Measurements from ENCODE around the gene ATP8B4.

The ATP8B4 gene

GRCh38 chr15:49919034-49919433 lies 200.0 kb downstream of the ATP8B4 start:
- ATAC-seq, result no peak
- no peak for TF ChIP-seq ZFP30 (CRISPR knock-in tag; IDR thresholded peaks at IDR 0.05)
- no peak for TF ChIP-seq ISL1 (CRISPR knock-in tag; IDR thresholded peaks at IDR 0.05)
- no peak for TF ChIP-seq ESRRG (CRISPR knock-in tag; IDR thresholded peaks at IDR 0.05)
- TF ChIP-seq ZNF565 (CRISPR knock-in tag; conservative IDR thresholded peaks at IDR 0.05; ENCODE audit: low read depth), result no peak
- TF ChIP-seq SNAI2 (CRISPR knock-in tag; IDR thresholded peaks at IDR 0.05), result no peak
- no peak for TF ChIP-seq GLIS3 (CRISPR knock-in tag; IDR thresholded peaks at IDR 0.05)
- no peak for TF ChIP-seq PPARA (CRISPR knock-in tag; IDR thresholded peaks at IDR 0.05; ENCODE audit: borderline replicate concordance)
- no peak for TF ChIP-seq TOX (CRISPR knock-in tag; IDR thresholded peaks at IDR 0.05; ENCODE audit: borderline replicate concordance)
- TF ChIP-seq ZNF70 (CRISPR knock-in tag; IDR thresholded peaks at IDR 0.05), result no peak

GRCh38 chr15:49918121-49918520 lies 200.9 kb downstream of the ATP8B4 start:
- ATAC-seq, result no peak
- no peak for TF ChIP-seq ESRRG (CRISPR knock-in tag; IDR thresholded peaks at IDR 0.05)
- TF ChIP-seq OSR1 (CRISPR knock-in tag; IDR thresholded peaks at IDR 0.05), result no peak
- TF ChIP-seq ZNF8 (CRISPR knock-in tag; IDR thresholded peaks at IDR 0.05), result no peak
- no peak for TF ChIP-seq PPARA (CRISPR knock-in tag; IDR thresholded peaks at IDR 0.05; ENCODE audit: borderline replicate concordance)
- TF ChIP-seq ZNF70 (CRISPR knock-in tag; IDR thresholded peaks at IDR 0.05), result no peak
- no peak for TF ChIP-seq ZNF565 (CRISPR knock-in tag; conservative IDR thresholded peaks at IDR 0.05; ENCODE audit: low read depth)
- no peak for TF ChIP-seq BACH2 (CRISPR knock-in tag; IDR thresholded peaks at IDR 0.05; ENCODE audit: borderline replicate concordance)
- no peak for TF ChIP-seq ARNTL (CRISPR knock-in tag; IDR thresholded peaks at IDR 0.05; ENCODE audit: borderline replicate concordance, low read depth)
- no peak for TF ChIP-seq ZC3H10 (CRISPR knock-in tag; IDR thresholded peaks at IDR 0.05)
- no peak for TF ChIP-seq TOX (CRISPR knock-in tag; IDR thresholded peaks at IDR 0.05; ENCODE audit: borderline replicate concordance)
- TF ChIP-seq PATZ1 (CRISPR knock-in tag; IDR thresholded peaks at IDR 0.05; ENCODE audit: borderline replicate concordance), result no peak
- no peak for TF ChIP-seq POU6F1 (CRISPR knock-in tag; IDR thresholded peaks at IDR 0.05; ENCODE audit: borderline replicate concordance, low read depth)
- no peak for TF ChIP-seq CSDC2 (CRISPR knock-in tag; IDR thresholded peaks at IDR 0.05)
- TF ChIP-seq TCF4 (CRISPR knock-in tag; IDR thresholded peaks at IDR 0.05; ENCODE audit: borderline replicate concordance), result no peak

- TF ChIP-seq CREB5 (CRISPR knock-in tag; IDR thresholded peaks at IDR 0.05; ENCODE audit: low read depth) (no peak), POU6F1 (CRISPR knock-in tag; IDR thresholded peaks at IDR 0.05; ENCODE audit: borderline replicate concordance, low read depth) (no peak), GLIS3 (CRISPR knock-in tag; IDR thresholded peaks at IDR 0.05) (no peak), ARNTL (CRISPR knock-in tag; IDR thresholded peaks at IDR 0.05; ENCODE audit: borderline replicate concordance, low read depth) (no peak)
- ATAC-seq, result no peak
Observed at GRCh38 chr15:49916998-49917397, 202.0 kb downstream of the ATP8B4 start.

- ATAC-seq, result no peak
- no peak for TF ChIP-seq ZFP30 (CRISPR knock-in tag; IDR thresholded peaks at IDR 0.05)
- no peak for TF ChIP-seq CSRNP3 (CRISPR knock-in tag; IDR thresholded peaks at IDR 0.05)
- TF ChIP-seq POU6F1 (CRISPR knock-in tag; IDR thresholded peaks at IDR 0.05; ENCODE audit: borderline replicate concordance, low read depth), result no peak
- TF ChIP-seq ARNTL (CRISPR knock-in tag; IDR thresholded peaks at IDR 0.05; ENCODE audit: borderline replicate concordance, low read depth), result no peak
- TF ChIP-seq ZNF70 (CRISPR knock-in tag; IDR thresholded peaks at IDR 0.05), result no peak
- TF ChIP-seq CREB5 (CRISPR knock-in tag; IDR thresholded peaks at IDR 0.05; ENCODE audit: low read depth), result no peak
- TF ChIP-seq ZC3H10 (CRISPR knock-in tag; IDR thresholded peaks at IDR 0.05), result no peak
- TF ChIP-seq ZNF8 (CRISPR knock-in tag; IDR thresholded peaks at IDR 0.05), result no peak
- no peak for TF ChIP-seq ISL1 (CRISPR knock-in tag; IDR thresholded peaks at IDR 0.05)
- TF ChIP-seq BACH2 (CRISPR knock-in tag; IDR thresholded peaks at IDR 0.05; ENCODE audit: borderline replicate concordance), result no peak
- no peak for TF ChIP-seq TCF4 (CRISPR knock-in tag; IDR thresholded peaks at IDR 0.05; ENCODE audit: borderline replicate concordance)
- no peak for TF ChIP-seq ZFP3 (CRISPR knock-in tag; IDR thresholded peaks at IDR 0.05)
- TF ChIP-seq CSDC2 (CRISPR knock-in tag; IDR thresholded peaks at IDR 0.05), result no peak
- no peak for TF ChIP-seq GLIS3 (CRISPR knock-in tag; IDR thresholded peaks at IDR 0.05)
- TF ChIP-seq PATZ1 (CRISPR knock-in tag; IDR thresholded peaks at IDR 0.05; ENCODE audit: borderline replicate concordance), result no peak
- no peak for TF ChIP-seq PPARA (CRISPR knock-in tag; IDR thresholded peaks at IDR 0.05; ENCODE audit: borderline replicate concordance)
Observed at GRCh38 chr15:49915822-49916221, 203.2 kb downstream of the ATP8B4 start.
